H1 (cell line): ENCODE results near the gene ZNF155. TPM values are rescaled to one million over a fixed set of nuclear protein-coding genes. Genes with fewer than 3 reads are reported as not detected.

Source experiments
- CTCF ChIA-PET: fragments of 300-600 bp; sonication (Branson Sonifier 250); formaldehyde crosslinking; loops from one replicate; lab custom pipeline; 2021; ENCODE audit not compliant: partially characterized antibody; lab: Charles Lee
- POLR2A ChIA-PET: fragments of 300-600 bp; sonication (Branson Sonifier 250); formaldehyde crosslinking; loops from one replicate; lab custom pipeline; 2021; ENCODE audit warnings: inconsistent platforms; ENCODE audit not compliant: partially characterized antibody; lab: Charles Lee
- DNase-seq, 2 experiments: peaks; one replicate each; pipeline versions ENCODE4 v3.0.0 to v3.0.0-alpha.2; 2010 to 2022; ENCODE audit warnings: low spot score in 2 of 2, low read depth in 1 of 2, mixed read lengths in 1 of 2
- FAIRE-seq: peaks from 2 replicates; lab custom pipeline; 2011; peaks lifted over from hg19 to GRCh38; lab: Jason Lieb, UNC
- H2AFZ ChIP-seq: 2 replicates; pipeline ENCODE4 v1.8.1; 2012; ENCODE audit warnings: low read length, inconsistent platforms
- H2AK5ac ChIP-seq: 2 replicates; pipeline ENCODE4 v1.6.1; 2013; ENCODE audit warnings: low read depth, low read length
- H2BK120ac ChIP-seq: replicated peaks from 2 replicates; pipeline ENCODE3; 2013; ENCODE audit warnings: low read depth, low read length, inconsistent platforms
- H2BK12ac ChIP-seq: 2 replicates; pipeline ENCODE4 v1.6.1; 2013; ENCODE audit warnings: low read depth, low read length
- H2BK15ac ChIP-seq: 2 replicates; pipeline ENCODE4 v1.6.1; 2013; ENCODE audit warnings: low read length
- H2BK20ac ChIP-seq: 2 replicates; pipeline ENCODE4 v1.6.1; 2013; ENCODE audit warnings: low read length
- H2BK5ac ChIP-seq: 2 replicates; pipeline ENCODE4 v1.6.1; 2013; ENCODE audit warnings: low read depth, low read length
- H3K14ac ChIP-seq: 2 replicates; pipeline ENCODE4 v1.6.1; 2013; ENCODE audit warnings: inconsistent platforms; ENCODE audit not compliant: insufficient read length
- H3K18ac ChIP-seq: 2 replicates; pipeline ENCODE4 v1.6.1; 2013; ENCODE audit warnings: low read length; ENCODE audit errors: extremely low read depth
- H3K23ac ChIP-seq: 2 replicates; pipeline ENCODE4 v1.6.1; 2013; ENCODE audit warnings: inconsistent platforms; ENCODE audit not compliant: insufficient read length
- H3K23me2 ChIP-seq: 2 replicates; pipeline ENCODE4 v1.6.1; 2013; ENCODE audit warnings: low read depth, low read length
- H3K27ac ChIP-seq: 2 replicates; pipeline ENCODE4 v1.6.1; 2011; ENCODE audit warnings: low read depth, low read length, inconsistent platforms
- H3K27me3 ChIP-seq, 4 experiments: replicated peaks in 1 of 4; 1 replicate in 1 of 4; 2 replicates in 3 of 4; pipeline versions ENCODE4 v1.6.1 to v1.8.1; 2011 to 2013; ENCODE audit warnings: low read length in 3 of 4, mild to moderate bottlenecking in 3 of 4, inconsistent platforms in 2 of 4, mixed read lengths in 2 of 4, moderate library complexity in 1 of 4; ENCODE audit not compliant: control insufficient read depth in 3 of 4, insufficient read depth in 3 of 4; ENCODE audit errors: extremely low read depth in 1 of 4
- H3K36me3 ChIP-seq, 4 experiments: 2 replicates each; pipeline versions ENCODE4 v1.6.1 to v1.8.1; 2011 to 2013; ENCODE audit warnings: mild to moderate bottlenecking in 4 of 4, low read length in 3 of 4, moderate library complexity in 2 of 4, control low read depth in 1 of 4, inconsistent platforms in 1 of 4; ENCODE audit not compliant: insufficient read depth in 4 of 4, control insufficient read depth in 2 of 4
- H3K4ac ChIP-seq: replicated peaks from 2 replicates; pipeline ENCODE3; 2013; ENCODE audit warnings: low read length, low read depth, mixed read lengths, inconsistent platforms; ENCODE audit not compliant: insufficient read length
- H3K4me1 ChIP-seq, 4 experiments: replicated peaks in 1 of 4; 1 replicate in 1 of 4; 2 replicates in 3 of 4; pipeline versions ENCODE4 v1.6.1 to v1.8.1; 2011 to 2013; ENCODE audit warnings: low read length in 3 of 4, inconsistent platforms in 2 of 4, mixed read lengths in 1 of 4; ENCODE audit not compliant: insufficient read depth in 4 of 4, control insufficient read depth in 3 of 4
- H3K4me2 ChIP-seq, 2 experiments: 2 replicates each; pipeline versions ENCODE4 v1.6.1 to v1.8.1; 2011 to 2013; ENCODE audit warnings: low read depth in 2 of 2, low read length in 2 of 2, control low read depth in 1 of 2, inconsistent platforms in 1 of 2, mild to moderate bottlenecking in 1 of 2; ENCODE audit not compliant: insufficient read depth in 1 of 2
- H3K4me3 ChIP-seq, 4 experiments: fragments of 200-600, 300-600 bp in 1 of 4; sonication (generic), shearing (Covaris generic), sonication (Bioruptor Twin) in 1 of 4; 2 replicates each; pipeline versions ENCODE4 v1.5.1 to v1.8.1; 2011 to 2016; ENCODE audit warnings: low read length in 4 of 4, low read depth in 3 of 4, control low read depth in 2 of 4, inconsistent platforms in 2 of 4, mild to moderate bottlenecking in 2 of 4, mixed read lengths in 1 of 4, moderate library complexity in 1 of 4; ENCODE audit not compliant: insufficient read depth in 2 of 4; ENCODE audit errors: extremely low read depth in 1 of 4
- H3K56ac ChIP-seq: replicated peaks from 2 replicates; pipeline ENCODE3; 2013; ENCODE audit warnings: low read depth, mild to moderate bottlenecking, mixed read lengths, low read length, inconsistent platforms; ENCODE audit not compliant: insufficient read length
- H3K79me1 ChIP-seq: 2 replicates; pipeline ENCODE4 v1.6.1; 2013; ENCODE audit warnings: low read depth, low read length, control low read depth
- H3K79me2 ChIP-seq, 2 experiments: 2 replicates each; pipeline versions ENCODE4 v1.6.1 to v1.8.1; 2012 to 2013; ENCODE audit warnings: low read length in 2 of 2, mild to moderate bottlenecking in 2 of 2, inconsistent platforms in 1 of 2; ENCODE audit not compliant: insufficient read depth in 2 of 2, control insufficient read depth in 1 of 2
- H3K9ac ChIP-seq, 4 experiments: replicated peaks in 1 of 4; 1 replicate in 1 of 4; 2 replicates in 3 of 4; pipeline versions ENCODE4 v1.6.1 to v1.8.1; 2011 to 2013; ENCODE audit warnings: low read depth in 3 of 4, low read length in 3 of 4, control low read depth in 2 of 4, mild to moderate bottlenecking in 2 of 4, moderate library complexity in 2 of 4, inconsistent platforms in 1 of 4; ENCODE audit errors: extremely low read depth in 1 of 4
- H3K9me3 ChIP-seq, 2 experiments: 2 replicates each; pipeline versions ENCODE4 v1.6.1 to v1.8.1; 2012 to 2013; ENCODE audit warnings: mild to moderate bottlenecking in 2 of 2, moderate library complexity in 2 of 2, control low read depth in 1 of 2, inconsistent platforms in 1 of 2, low read depth in 1 of 2, low read length in 1 of 2, mixed read lengths in 1 of 2; ENCODE audit not compliant: insufficient read depth in 2 of 2
- H4K20me1 ChIP-seq, 2 experiments: replicated peaks in 1 of 2; 2 replicates each; pipeline versions ENCODE3 to v1.8.1; 2011 to 2013; ENCODE audit warnings: inconsistent platforms in 2 of 2, low read length in 2 of 2, mild to moderate bottlenecking in 1 of 2; ENCODE audit not compliant: insufficient read depth in 2 of 2, control insufficient read depth in 1 of 2
- H4K5ac ChIP-seq: 2 replicates; pipeline ENCODE4 v1.6.1; 2013; ENCODE audit warnings: low read length, low read depth, mixed read lengths, inconsistent platforms; ENCODE audit not compliant: insufficient read length
- H4K8ac ChIP-seq: 2 replicates; pipeline ENCODE4 v1.8.0; 2013; ENCODE audit warnings: mild to moderate bottlenecking, moderate library complexity, low read length, inconsistent platforms; ENCODE audit not compliant: insufficient read depth; ENCODE audit errors: extremely low read depth
- H4K91ac ChIP-seq: replicated peaks from 2 replicates; pipeline ENCODE3; 2013; ENCODE audit warnings: low read length, mixed read lengths, inconsistent platforms; ENCODE audit not compliant: insufficient read length
- BRCA1 ChIP-seq: IDR thresholded peaks from 2 replicates; pipeline ENCODE4 v1.6.1; 2012; ENCODE audit warnings: low read depth, low read length, improper control_type of control experiment
- POU5F1 ChIP-seq: IDR thresholded peaks from 2 replicates; pipeline ENCODE4 v1.6.1; 2011; ENCODE audit warnings: low read depth, mild to moderate bottlenecking, low read length, moderate library complexity
- RAD21 ChIP-seq, 2 experiments: IDR thresholded peaks in 1 of 2; conservative IDR thresholded peaks in 1 of 2; 2 replicates each; pipeline ENCODE4 v1.6.1; 2011; ENCODE audit warnings: low read depth in 2 of 2, low read length in 2 of 2, improper control_type of control experiment in 1 of 2, inconsistent platforms in 1 of 2, mild to moderate bottlenecking in 1 of 2, moderate library complexity in 1 of 2
- RFX5 ChIP-seq: IDR thresholded peaks from 2 replicates; pipeline ENCODE4 v1.6.1; 2011; ENCODE audit warnings: low read depth, low read length, improper control_type of control experiment, borderline replicate concordance
- SIN3A ChIP-seq, 2 experiments: IDR thresholded peaks in 1 of 2; conservative IDR thresholded peaks in 1 of 2; 2 replicates each; pipeline ENCODE4 v1.6.1; 2011 to 2012; ENCODE audit warnings: low read length in 2 of 2, improper control_type of control experiment in 1 of 2, low read depth in 1 of 2, mild to moderate bottlenecking in 1 of 2
- SIX5 ChIP-seq: IDR thresholded peaks from 2 replicates; pipeline ENCODE4 v1.6.1; 2011; ENCODE audit warnings: mild to moderate bottlenecking, low read depth, low read length
- SP1 ChIP-seq: IDR thresholded peaks from 2 replicates; pipeline ENCODE4 v1.6.1; 2011; ENCODE audit warnings: low read depth, low read length
- WGBS, 2 experiments: shearing (Covaris generic) in 1 of 2; methylation state at CpG; one replicate each; pipeline versions ENCODE4 v1.1.6 to v1.1.7; 2013 to 2015; ENCODE audit warnings: low lambda C conversion rate in 2 of 2, mixed read lengths in 2 of 2, inconsistent platforms in 1 of 2, low coverage in 1 of 2, missing lambda C conversion rate in 1 of 2; ENCODE audit not compliant: insufficient replicate concordance in 2 of 2, insufficient coverage in 1 of 2, insufficient read length in 1 of 2; ENCODE audit errors: extremely low coverage in 1 of 2, missing lambda C conversion rate in 1 of 2; 5-methylcytosine and 5-hydroxymethylcytosine counted together
- polyA plus RNA-seq, 7 experiments: library from polyadenylated mRNA; depleted of rRNA in 3 of 7; stranded (reverse) in 5 of 7; unstranded in 2 of 7; fragments of >200 nt in 5 of 7; fragments of 200-250 nt in 2 of 7; gene quantifications; 1 replicate in 5 of 7; 2 replicates in 1 of 7; 4 replicates in 1 of 7; pipeline versions ENCODE4 v1.2.1 to v1.2.3, GENCODE V29; 2011 to 2013; ENCODE audit warnings: missing spikeins in 2 of 7, mixed read lengths in 2 of 7
- total RNA-seq: library from RNA; stranded (reverse); fragmentation: NEBNext Ultra II Directional; extraction: Animal tissue kit (Norgen Biotek cat#: 25700); gene quantifications from 2 replicates; pipeline ENCODE4 v1.2.1, GENCODE V29; 2021
- TF ChIP-seq, protein P1 (sequence below): IDR thresholded peaks from 2 replicates; pipeline ENCODE4 v1.6.1; 2012; ENCODE audit warnings: inconsistent platforms
- TF ChIP-seq, protein P2 (sequence below): IDR thresholded peaks from 2 replicates; pipeline ENCODE4 v1.6.1; 2012; ENCODE audit warnings: inconsistent platforms

ZNF155 gene
- total and polyA plus RNA-seq, 2 of the 8 experiments (the other 6 are each of a cell fraction or from before 2014, with no cell fraction given) = 3.1 to 9.0 TPM

DNA sequence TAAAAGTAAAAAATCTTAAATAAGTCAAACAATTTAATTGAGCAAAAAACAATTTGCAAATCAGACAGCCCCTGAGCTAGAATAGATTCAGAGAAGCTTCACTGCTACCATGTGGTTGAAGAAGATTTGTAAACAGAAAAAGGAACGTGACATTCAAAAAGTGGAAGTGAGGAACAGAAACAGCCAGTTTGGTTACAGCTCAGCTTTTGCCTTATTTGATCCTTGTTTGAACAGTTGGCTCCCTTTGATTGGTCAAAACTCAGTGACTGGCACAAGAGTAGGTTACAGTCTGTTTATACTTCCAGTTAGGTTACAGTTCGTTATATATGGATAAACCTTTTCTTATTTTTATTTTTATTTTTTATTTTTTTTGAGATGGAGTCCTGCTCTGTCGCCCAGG lies 27.2 kb upstream of the ZNF155 start:
- peaks cover 2% of the 10 kb centered on the region; the same call in 1 of the 2 replicates for H3K79me1 ChIP-seq
- H3K4ac ChIP-seq = no peak overlapping the region
- no peak overlapping the region for H2BK5ac ChIP-seq
- H2AK5ac ChIP-seq = no peak overlapping the region
- TF ChIP-seq, protein P1, sequence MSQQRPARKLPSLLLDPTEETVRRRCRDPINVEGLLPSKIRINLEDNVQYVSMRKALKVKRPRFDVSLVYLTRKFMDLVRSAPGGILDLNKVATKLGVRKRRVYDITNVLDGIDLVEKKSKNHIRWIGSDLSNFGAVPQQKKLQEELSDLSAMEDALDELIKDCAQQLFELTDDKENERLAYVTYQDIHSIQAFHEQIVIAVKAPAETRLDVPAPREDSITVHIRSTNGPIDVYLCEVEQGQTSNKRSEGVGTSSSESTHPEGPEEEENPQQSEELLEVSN = no peak
- TF ChIP-seq SIX5 (no peak), BRCA1 (no peak), RAD21 (IDR thresholded peaks at IDR 0.05 in 1 of 2, conservative IDR thresholded peaks at IDR 0.05 in 1 of 2; ENCODE audit: low read depth in 2 of 2, low read length in 2 of 2) (no peak), SIN3A (conservative IDR thresholded peaks at IDR 0.05 in 1 of 2, IDR thresholded peaks at IDR 0.05 in 1 of 2; ENCODE audit: low read depth in 1 of 2, low read length in 2 of 2) (no peak), POU5F1 (no peak), SP1 (no peak), RFX5 (no peak)
- TF ChIP-seq, protein P2, sequence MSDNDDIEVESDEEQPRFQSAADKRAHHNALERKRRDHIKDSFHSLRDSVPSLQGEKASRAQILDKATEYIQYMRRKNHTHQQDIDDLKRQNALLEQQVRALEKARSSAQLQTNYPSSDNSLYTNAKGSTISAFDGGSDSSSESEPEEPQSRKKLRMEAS = no peak
- TF ChIP-seq, all 59 proteins: peak for 0
- H3K9me3 ChIP-seq = peaks cover 27 to 30% of the 10 kb centered on the region in 2 experiments
- no peaks in the 10 kb centered on the region for H3K27me3 ChIP-seq
- H4K20me1 ChIP-seq = no peaks in the 10 kb centered on the region
- no peak overlapping the region for H3K18ac ChIP-seq
- FAIRE-seq (no peak), DNase-seq (no peak)
- 81% methylated on average over 3 of the region's 3 CpGs; no CpG with 5 or more reads in 1 of the 2 experiments for WGBS, 2 experiments
- no peak overlapping the region for H3K14ac ChIP-seq
- ChIA-PET POLR2A (no interaction called here), CTCF (interaction anchor here (0.7 kb wide), 1 partner anchor 1886 kb away, joined by 3 read pairs; no protein-coding TSS in a partner anchor)
- H2BK15ac ChIP-seq = no peak overlapping the region
- H4K91ac ChIP-seq = no peak overlapping the region
- H3K9ac ChIP-seq = no peak overlapping the region
- H2BK20ac ChIP-seq = no peak overlapping the region
- no peaks in the 10 kb centered on the region for H3K23me2 ChIP-seq
- no peak overlapping the region for H3K23ac ChIP-seq
- H3K4me2 ChIP-seq = no peak overlapping the region
- no peak overlapping the region for H2BK12ac ChIP-seq
- no peaks in the 10 kb centered on the region; a peak in 1 of 4 replicates for H3K79me2 ChIP-seq
- no peaks in the 10 kb centered on the region for H3K4me1 ChIP-seq
- no peak overlapping the region for H2BK120ac ChIP-seq
- H3K36me3 ChIP-seq = peaks cover 0 to 3% (median 0%) of the 10 kb centered on the region in 4 experiments; a peak in 2 of 8 replicates
- H4K8ac ChIP-seq = no peak overlapping the region
- H3K27ac ChIP-seq = no peak overlapping the region
- no peak overlapping the region for H4K5ac ChIP-seq
- H2AFZ ChIP-seq = no peak overlapping the region
- H3K56ac ChIP-seq = no peak overlapping the region
- H3K4me3 ChIP-seq = no peak overlapping the region
